Measurements from ENCODE around the gene PTCD1.

- no peak for TF ChIP-seq EZH2 (IDR thresholded peaks at IDR 0.05; ENCODE audit: borderline replicate concordance, low read depth, low read length, severe bottlenecking)
- TF ChIP-seq CTCF (IDR thresholded peaks at IDR 0.05; ENCODE audit: borderline replicate concordance, extremely low read depth, low read length, poor library complexity, severe bottlenecking): peak; percentile 34
Measured at GRCh38 chr7:99447943-99448342, 9.3 kb upstream of the PTCD1 start.

Measured in DND-41 (cell line).